Right lobe of liver (tissue), 6 donors: ENCODE results near the gene PCED1B. TPM values are rescaled to one million over a fixed set of nuclear protein-coding genes. Genes with fewer than 3 reads are reported as not detected.
A peak's percentile ranks its signal among the peaks of the same experiment; 100 is the strongest.

ENCODE experiments used
- ATAC-seq, 4 donors: fragments of 200-7000 bp; cut with Tn5 transposase; one replicate each; pipeline ENCODE4 v1.9.1; 2020; ENCODE audit warnings: mild to moderate bottlenecking in 4 of 4, moderate library complexity in 4 of 4
- DNase-seq, 3 donors: peaks; one replicate each; pipeline ENCODE4 v3.0.0-alpha.2; 2020
- H3K27ac ChIP-seq, 3 donors: fragments of 200-600 bp; one replicate each; pipeline ENCODE4 v1.8.0; 2022
- H3K27me3 ChIP-seq, 2 donors: fragments of 200-600 bp; one replicate each; pipeline ENCODE4 v1.8.0; 2022
- H3K36me3 ChIP-seq, 4 donors: fragments of 200-600 bp; sonication (generic) in 1 of 4; one replicate each; pipeline versions ENCODE4 v1.5.1 to v1.8.0; 2017 to 2022; ENCODE audit warnings: control low read depth in 1 of 4
- H3K4me1 ChIP-seq, 4 donors: fragments of 200-600 bp; sonication (generic) in 1 of 4; one replicate each; pipeline versions ENCODE4 v1.5.1 to v1.8.0; 2017 to 2022; ENCODE audit warnings: control low read depth in 1 of 4
- H3K4me3 ChIP-seq, 3 donors: fragments of 200-600 bp; one replicate each; pipeline ENCODE4 v1.8.0; 2022
- H3K9me3 ChIP-seq, 4 donors: fragments of 200-600 bp; sonication (generic) in 1 of 4; one replicate each; pipeline versions ENCODE4 v1.5.1 to v1.8.0; 2017 to 2022; ENCODE audit warnings: control low read depth in 1 of 4
- CTCF ChIP-seq, 4 donors: fragments of 200-600 bp in 3 of 4; fragments of 450-650 bp in 1 of 4; IDR thresholded peaks; one replicate each; pipeline versions ENCODE4 v1.5.1 to v1.8.0; 2016 to 2022; ENCODE audit warnings: antibody characterized with exemption in 4 of 4, mild to moderate bottlenecking in 2 of 4
- POLR2A ChIP-seq: fragments of 450-650 bp; IDR thresholded peaks from one replicate; pipeline ENCODE4 v1.6.1; 2017; ENCODE audit warnings: antibody characterized with exemption, mild to moderate bottlenecking
- WGBS: methylation state at CpG from one replicate; pipeline ENCODE4 v1.1.6; 2018; ENCODE audit warnings: low coverage, low lambda C conversion rate; ENCODE audit not compliant: insufficient coverage; ENCODE audit errors: missing lambda C conversion rate; 5-methylcytosine and 5-hydroxymethylcytosine counted together
- intact Hi-C, 2 donors: fragments of 100-400 bp; cut with DNase I; formaldehyde crosslinking; loops; one replicate each; pipeline versions ENCODE4 v1.11.2 to v1.14.1; 2022
- total RNA-seq, 6 experiments: library from RNA; depleted of rRNA in 2 of 6; stranded (reverse); fragments of >200 nt in 2 of 6; fragmentation: NEBNext Ultra II Directional in 3 of 6; extraction: Animal tissue kit (Norgen Biotek cat#: 25700) in 3 of 6; gene quantifications; one replicate each; pipeline versions ENCODE4 v1.1.0 to v1.2.4, GENCODE V29; 2016 to 2023
- donor health status: DM: no; HTN: yes; CAD: no.
- donor health status: DM: no; HTN: no; CAD: no.
- donor health status: DM: no; HTN: no; CAD: no.
- donor health status: DM: no; HTN: yes; CAD: no.
- donor health status: DM: no; HTN: yes; CAD: no.

The PCED1B gene
- total RNA-seq, 6 experiments from 2014 or later: 0.62 to 3.0 (median 1.1) TPM

GRCh38 chr12:47085815-47086252 is 6.4 kb downstream of the PCED1B start:
- WGBS: 50% methylated on average over 6 of the region's 6 CpGs
- ATAC-seq (peak; percentile 58 to 81 (median 77)), DNase-seq (no peak)
- Histone ChIP-seq H3K27me3 (no peaks in the 10 kb centered on the region), H3K36me3 (no peaks in the 10 kb centered on the region), H3K9me3 (no peaks in the 10 kb centered on the region), H3K27ac (no peak overlapping the region), H3K4me1 (no peaks in the 10 kb centered on the region), H3K4me3 (no peak overlapping the region)
- intact Hi-C loops: no loop called here
- TF ChIP-seq POLR2A (no peak), CTCF (IDR thresholded peaks at IDR 0.05) (no peak)

DNA sequence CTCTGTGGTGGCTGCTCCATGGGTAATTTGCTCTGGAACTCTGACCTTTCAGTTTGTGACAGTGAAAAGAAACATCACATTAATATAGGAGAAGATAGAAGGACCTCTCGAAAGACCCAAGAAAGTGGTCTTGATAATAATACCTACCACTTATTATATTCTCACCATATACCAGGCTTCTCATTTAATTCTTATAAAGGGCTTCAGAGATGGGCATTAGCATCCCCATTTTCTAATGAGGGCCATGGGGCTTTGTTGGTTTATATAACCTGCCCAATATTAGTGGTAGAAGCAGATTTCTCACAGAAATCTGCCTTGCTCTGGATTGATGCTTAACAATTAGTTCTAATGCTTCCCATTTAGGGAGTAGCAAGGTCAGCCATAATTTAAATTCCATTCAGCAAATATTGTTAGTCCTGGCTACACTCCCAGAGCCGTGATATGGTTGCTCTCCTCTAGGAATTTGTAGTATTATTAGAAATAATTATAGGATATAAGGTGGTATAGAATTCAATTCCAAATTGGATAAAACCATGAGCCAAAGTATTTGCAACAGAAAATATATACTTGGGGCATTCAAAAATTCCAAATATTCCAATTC is 7.8 kb downstream of the PCED1B start:
- whole genome bisulfite sequencing: 54% methylated on average over 2 of the region's 2 CpGs
- H3K27ac ChIP-seq: no peak overlapping the region
- ATAC-seq: no peak

DNA sequence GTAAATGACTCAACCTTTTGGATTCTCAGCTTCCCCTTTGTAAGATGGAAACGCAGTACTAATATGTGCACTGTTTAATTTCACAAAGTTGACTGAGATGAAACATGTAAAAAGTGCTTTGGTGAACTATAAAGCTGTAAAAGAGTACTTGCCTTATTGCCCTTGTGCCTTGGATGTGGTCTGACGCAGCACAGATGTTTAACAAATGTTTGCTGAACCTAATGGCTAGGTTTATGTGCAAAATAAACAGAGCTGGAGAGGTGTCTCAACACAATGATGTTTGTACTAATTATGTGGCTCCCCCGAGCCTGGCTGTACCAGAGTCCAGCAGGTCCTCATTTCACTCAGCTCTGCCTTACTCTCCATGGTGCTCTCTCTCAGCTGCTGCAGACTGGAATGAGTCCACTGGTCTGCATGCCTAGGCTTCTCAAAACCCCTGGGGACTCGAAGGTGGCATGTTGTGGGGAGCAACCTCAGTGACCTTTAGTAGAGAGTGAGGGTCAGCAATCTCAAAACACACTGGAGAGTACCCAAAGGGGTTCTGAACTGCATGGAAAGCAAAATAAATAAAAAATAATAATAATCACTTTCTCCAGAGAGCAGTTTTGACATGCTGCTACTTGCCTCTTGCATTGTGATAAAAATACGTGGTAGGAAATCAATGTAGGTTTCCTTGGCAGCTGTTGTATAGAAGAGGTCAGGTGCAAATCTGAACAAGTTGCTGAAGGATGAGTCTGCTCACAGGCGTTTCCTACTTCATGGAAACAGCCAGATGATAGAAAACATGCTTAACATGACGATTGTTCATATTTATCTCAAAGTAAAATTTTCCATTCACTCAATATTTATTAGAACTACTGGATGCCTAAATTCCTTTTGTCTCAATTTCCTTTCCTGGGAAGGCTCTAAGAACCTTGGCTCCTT is 8.9 kb downstream of the PCED1B start:
- H3K4me3 ChIP-seq: no peak overlapping the region
- no peaks in the 10 kb centered on the region for H3K36me3 ChIP-seq
- 49% methylated on average over 7 of the region's 7 CpGs for WGBS
- H3K4me1 ChIP-seq: no peaks in the 10 kb centered on the region
- intact Hi-C loops: no loop called here
- H3K27me3 ChIP-seq: no peaks in the 10 kb centered on the region
- peak in 1 of 4 donors; percentile 56 for ATAC-seq
- H3K9me3 ChIP-seq: no peaks in the 10 kb centered on the region
- DNase-seq: no peak
- no peak overlapping the region for H3K27ac ChIP-seq
- TF ChIP-seq POLR2A (no peak), CTCF (IDR thresholded peaks at IDR 0.05) (no peak)

More for the DNA sequence above, 7.8 kb downstream of the PCED1B start:
- TF ChIP-seq POLR2A (no peak), CTCF (IDR thresholded peaks at IDR 0.05) (no peak)
- Histone ChIP-seq H3K4me1 (no peaks in the 10 kb centered on the region), H3K27me3 (no peaks in the 10 kb centered on the region), H3K36me3 (no peaks in the 10 kb centered on the region), H3K9me3 (no peaks in the 10 kb centered on the region), H3K4me3 (no peak overlapping the region)
- no peak for DNase-seq
- intact Hi-C loops: no loop called here

GRCh38 chr12:47091009-47091408 is 11.6 kb downstream of the PCED1B start:
- no peak for DNase-seq
- no peaks in the 10 kb centered on the region for H3K27me3 ChIP-seq
- no peaks in the 10 kb centered on the region for H3K9me3 ChIP-seq
- H3K4me1 ChIP-seq: no peaks in the 10 kb centered on the region
- no peak for TF ChIP-seq POLR2A
- 47% methylated on average over 2 of the region's 2 CpGs for WGBS
- no peak overlapping the region for H3K4me3 ChIP-seq
- ATAC-seq: no peak
- H3K27ac ChIP-seq: no peak overlapping the region
- H3K36me3 ChIP-seq: no peaks in the 10 kb centered on the region
- intact Hi-C loops: no loop called here

DNA sequence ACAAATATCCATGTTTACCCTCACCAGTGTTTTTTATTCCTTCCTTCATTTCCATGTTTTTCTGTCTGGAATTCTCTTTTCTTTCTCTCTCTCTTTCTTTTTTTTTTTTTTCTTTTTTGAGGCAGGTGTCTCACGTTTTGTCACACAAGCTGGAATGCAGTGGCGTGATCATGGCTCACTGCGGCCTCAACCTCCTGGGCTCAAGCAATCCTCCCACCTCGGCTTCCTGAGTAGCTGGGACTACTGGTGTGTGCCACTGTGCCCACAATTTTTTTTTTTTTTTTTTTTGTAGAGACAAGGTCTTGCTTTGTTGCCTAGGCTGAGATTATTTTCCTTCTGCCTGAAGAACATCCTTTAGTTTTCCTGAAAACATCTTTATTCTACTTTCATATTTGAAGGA is 15.4 kb downstream of the PCED1B start:
- DNase-seq (no peak), ATAC-seq (no peak)
- TF ChIP-seq POLR2A: no peak
- no peak for TF ChIP-seq CTCF (IDR thresholded peaks at IDR 0.05)
- Histone ChIP-seq H3K36me3 (no peaks in the 10 kb centered on the region), H3K4me3 (no peak overlapping the region), H3K9me3 (no peaks in the 10 kb centered on the region), H3K27ac (no peak overlapping the region), H3K4me1 (no peaks in the 10 kb centered on the region), H3K27me3 (no peaks in the 10 kb centered on the region)
- intact Hi-C loops: no loop called here
- 90% methylated on average over 4 of the region's 4 CpGs for WGBS
